CD4-positive, alpha-beta T cell treated with Interleukin-2 at 100 ng/mL for 4 hours (primary cell): ENCODE data around the gene MPHOSPH6.
"Not testable (repeated sequence)": the region's sequence is repeated elsewhere in the genome, so short reads cannot be mapped to it uniquely, and the experiment has no call there.

Source experiments
- DNase-seq: peaks from one replicate; pipeline ENCODE4 v3.0.0-alpha.2; 2020; ENCODE audit warnings: low spot score

The MPHOSPH6 gene

DNA sequence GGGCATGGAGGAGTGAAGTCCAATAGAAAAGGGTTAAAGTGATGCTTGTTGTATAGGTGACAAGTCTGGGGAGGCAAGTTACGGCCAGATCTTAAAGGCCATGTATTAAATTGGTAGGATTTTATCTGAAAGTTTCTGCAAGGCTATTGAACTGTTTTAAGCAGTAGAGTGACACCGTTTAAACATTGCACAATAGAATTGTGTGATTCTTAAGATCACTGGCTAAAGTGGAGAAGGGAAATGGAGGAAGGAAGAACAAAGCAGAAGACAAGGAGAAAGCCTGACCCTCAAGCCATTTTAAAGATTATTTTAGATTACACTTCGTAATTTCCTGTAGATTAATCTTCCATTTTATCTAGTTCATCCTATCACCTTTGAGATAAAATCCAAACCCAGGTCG, 5.6 kb upstream of the MPHOSPH6 start:
- no peak for DNase-seq

DNA sequence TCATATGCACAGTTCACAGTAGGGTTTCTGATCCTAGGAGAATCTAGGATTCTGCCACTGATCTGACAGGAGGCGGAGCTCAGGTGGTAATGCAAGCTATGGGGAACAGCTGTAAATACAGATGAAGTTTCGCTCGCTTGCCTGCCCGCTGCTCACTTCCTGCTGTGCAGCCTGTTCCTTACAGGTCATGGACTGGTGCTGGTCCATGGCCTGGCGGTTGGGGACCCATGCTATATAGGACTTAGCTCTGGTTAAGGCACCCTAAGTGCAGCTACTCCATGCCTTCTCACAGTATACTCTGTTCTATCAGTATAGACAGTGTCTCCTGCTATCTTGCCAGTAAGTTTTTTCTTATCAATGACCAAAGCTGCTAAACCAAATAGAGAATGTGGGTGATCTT, 2.4 kb downstream of the MPHOSPH6 start:
- no peak for DNase-seq

- no peak for DNase-seq
Measured at GRCh38 chr16:82160226-82160625, 9.8 kb downstream of the MPHOSPH6 start.

- DNase-seq: no peak
Measured at GRCh38 chr16:82157836-82158235, 12.2 kb downstream of the MPHOSPH6 start.

- DNase-seq: no peak
Measured at GRCh38 chr16:82157534-82157812, 12.6 kb downstream of the MPHOSPH6 start.

- DNase-seq: no peak
Measured at GRCh38 chr16:82156761-82157533, 13.1 kb downstream of the MPHOSPH6 start.

DNA sequence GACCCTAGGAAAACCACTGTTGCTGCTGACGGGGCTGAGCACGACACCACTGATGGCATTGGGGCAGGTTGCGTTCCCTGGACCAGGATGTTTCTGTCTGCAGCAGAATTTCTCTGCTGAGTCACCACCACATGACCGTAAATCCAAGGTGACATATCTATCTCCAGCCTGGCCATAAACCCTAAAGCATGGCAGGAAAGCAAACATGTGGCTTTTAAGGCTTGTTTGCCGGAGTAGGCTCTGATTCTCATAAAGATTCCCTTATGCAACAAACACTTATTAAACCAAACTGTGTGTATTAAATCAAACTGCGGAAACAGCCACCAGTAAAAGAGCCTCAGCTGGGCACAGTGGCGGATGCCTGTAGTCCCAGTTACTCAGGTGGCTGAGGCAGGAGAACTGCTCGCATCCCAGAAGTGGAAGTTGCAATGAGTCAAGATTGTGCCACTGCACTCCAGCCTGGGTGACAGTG, 17.3 kb downstream of the MPHOSPH6 start:
- DNase-seq: no peak

GRCh38 chr16:82152196-82152595, 17.8 kb downstream of the MPHOSPH6 start:
- DNase-seq: no peak

- DNase-seq: no peak
Measured at GRCh38 chr16:82150549-82150948, 19.5 kb downstream of the MPHOSPH6 start.

- DNase-seq: no peak
Measured at GRCh38 chr16:82149536-82149935, 20.5 kb downstream of the MPHOSPH6 start.

GRCh38 chr16:82147546-82147945, 22.5 kb downstream of the MPHOSPH6 start:
- DNase-seq: no peak

- DNase-seq: no peak
Measured at GRCh38 chr16:82146957-82147356, 23.1 kb downstream of the MPHOSPH6 start.

- no peak for DNase-seq
Measured at GRCh38 chr16:82146556-82146955, 23.5 kb downstream of the MPHOSPH6 start.

DNA sequence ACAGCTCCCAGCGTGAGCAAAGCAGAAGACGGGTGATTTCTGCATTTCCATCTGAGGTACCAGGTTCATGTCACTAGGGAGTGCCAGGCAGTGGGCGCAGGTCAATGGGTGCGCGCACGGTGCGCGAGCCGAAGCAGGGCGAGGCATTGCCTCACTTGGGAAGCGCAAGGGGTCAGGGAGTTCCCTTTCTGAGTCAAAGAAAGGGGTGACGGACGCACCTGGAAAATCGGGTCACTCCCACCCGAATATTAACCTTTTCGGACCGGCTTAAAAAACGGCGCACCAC, 30.8 kb downstream of the MPHOSPH6 start:
- DNase-seq: not testable (repeated sequence)

- no peak for DNase-seq
Measured at GRCh38 chr16:82138478-82139285, 31.3 kb downstream of the MPHOSPH6 start.

- DNase-seq: no peak
Measured at GRCh38 chr16:82137822-82138167, 32.2 kb downstream of the MPHOSPH6 start.

GRCh38 chr16:82136956-82137821, 32.8 kb downstream of the MPHOSPH6 start:
- no peak for DNase-seq

- DNase-seq: no peak
Measured at GRCh38 chr16:82135844-82136243, 34.2 kb downstream of the MPHOSPH6 start.

DNA sequence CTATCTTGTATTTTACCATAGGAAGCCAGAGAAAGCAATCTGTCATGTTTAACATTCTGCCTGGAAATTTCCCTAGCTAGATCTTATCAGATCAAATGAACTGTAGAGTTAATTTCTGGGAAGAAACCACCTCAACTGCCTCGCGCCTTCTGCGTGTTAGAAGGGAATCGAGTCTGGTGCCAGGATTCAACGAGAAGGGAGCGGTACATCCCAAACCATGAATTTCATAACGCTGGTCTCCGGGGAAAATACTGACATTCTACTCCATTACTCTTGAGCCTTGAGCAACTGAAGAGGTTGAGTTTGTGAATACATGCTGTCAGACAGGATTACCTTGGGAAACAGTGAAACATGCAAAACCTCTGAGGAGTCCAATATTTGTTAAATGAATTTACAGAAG, 35.2 kb downstream of the MPHOSPH6 start:
- no peak for DNase-seq

- peak; percentile 5 for DNase-seq
Measured at GRCh38 chr16:82133798-82134197, 36.2 kb downstream of the MPHOSPH6 start.

- DNase-seq: no peak
Measured at GRCh38 chr16:82129881-82130280, 40.1 kb downstream of the MPHOSPH6 start.

DNA sequence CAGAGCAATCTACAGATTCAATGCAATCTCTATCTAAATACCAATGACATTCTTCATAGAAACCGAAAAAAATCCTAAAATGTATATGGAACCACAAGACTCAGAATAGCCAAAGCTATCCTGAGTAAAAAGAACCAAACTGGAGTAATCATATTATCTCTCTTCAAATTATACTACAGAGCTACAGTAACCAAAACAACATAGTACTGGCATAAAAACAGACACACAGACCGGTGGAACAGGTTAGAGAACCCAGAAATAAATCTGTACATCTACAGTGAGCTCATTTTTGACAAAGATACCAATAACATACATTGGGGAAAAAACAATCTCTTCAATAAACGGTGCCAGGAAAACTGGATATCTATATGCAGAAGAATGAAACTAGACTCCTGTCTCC, 45.4 kb downstream of the MPHOSPH6 start:
- no peak for DNase-seq

GRCh38 chr16:82119405-82119804, 50.6 kb downstream of the MPHOSPH6 start:
- no peak for DNase-seq
